Neural progenitor cell (in vitro differentiated cells): Measurements from ENCODE around the gene PBX1. TPM values are rescaled to one million over a fixed set of nuclear protein-coding genes. Genes with fewer than 3 reads are reported as not detected.
A peak's percentile ranks its signal among the peaks of the same experiment; 100 is the strongest.

Experiments used
- DNase-seq: peaks from one replicate; pipeline ENCODE4 v3.0.0-alpha.2; 2016; ENCODE audit warnings: low spot score
- H2AFZ ChIP-seq: fragments of 200-600 bp; sonication (generic); replicated peaks from 2 replicates; pipeline ENCODE4 v1.6.1; 2016; ENCODE audit warnings: antibody characterized with exemption
- H3F3A ChIP-seq: fragments of 200-600 bp; sonication (generic); 2 replicates; pipeline ENCODE4 v1.6.1; 2016; ENCODE audit warnings: antibody characterized with exemption, low read depth
- H3K27ac ChIP-seq: fragments of 200-600 bp; sonication (generic); 2 replicates; pipeline ENCODE4 v1.5.1; 2016; ENCODE audit warnings: mild to moderate bottlenecking
- H3K27me3 ChIP-seq: fragments of 200-600 bp; sonication (generic); 2 replicates; pipeline ENCODE4 v1.6.1; 2016; ENCODE audit warnings: mild to moderate bottlenecking, moderate library complexity
- H3K36me3 ChIP-seq: fragments of 200-600 bp; sonication (generic); 2 replicates; pipeline ENCODE4 v1.5.1; 2016
- H3K4me1 ChIP-seq: fragments of 200-600 bp; sonication (generic); 2 replicates; pipeline ENCODE4 v1.6.1; 2016; ENCODE audit warnings: mixed run types
- H3K4me2 ChIP-seq: fragments of 200-600 bp; sonication (generic); 2 replicates; pipeline ENCODE4 v1.6.1; 2016
- H3K4me3 ChIP-seq: fragments of 200-600 bp; sonication (generic); 2 replicates; pipeline ENCODE4 v1.5.1; 2016
- H3K79me2 ChIP-seq: fragments of 200-600 bp; sonication (generic); 2 replicates; pipeline ENCODE4 v1.6.1; 2016; ENCODE audit warnings: low read depth
- H3K9ac ChIP-seq: fragments of 200-600 bp; sonication (generic); 2 replicates; pipeline ENCODE4 v1.6.1; 2016
- H3K9me3 ChIP-seq: fragments of 200-600 bp; sonication (generic); 2 replicates; pipeline ENCODE4 v1.5.1; 2016; ENCODE audit warnings: low read depth
- H4K20me1 ChIP-seq: fragments of 200-600 bp; sonication (generic); 2 replicates; pipeline ENCODE4 v1.6.1; 2016; ENCODE audit warnings: low read depth
- H3K27ac Mint-ChIP-seq: 3 replicates; pipeline ENCODE4 v1.8.0; 2021; ENCODE audit warnings: mixed read lengths
- H3K27me3 Mint-ChIP-seq: 2 replicates; pipeline ENCODE4 v1.8.0; 2022; ENCODE audit warnings: low read depth, mild to moderate bottlenecking, inconsistent platforms, moderate library complexity, mixed read lengths; ENCODE audit not compliant: insufficient read depth
- H3K36me3 Mint-ChIP-seq: 3 replicates; pipeline ENCODE4 v1.8.0; 2021; ENCODE audit warnings: mixed read lengths
- H3K4me1 Mint-ChIP-seq: 3 replicates; pipeline ENCODE4 v1.8.0; 2021; ENCODE audit warnings: mixed read lengths
- H3K4me3 Mint-ChIP-seq: 3 replicates; pipeline ENCODE4 v1.8.0; 2021; ENCODE audit warnings: mild to moderate bottlenecking, moderate library complexity, mixed read lengths
- H3K9me3 Mint-ChIP-seq: 3 replicates; pipeline ENCODE4 v1.8.0; 2020; ENCODE audit warnings: mixed read lengths
- EZH2 ChIP-seq: fragments of 200-600 bp; sonication (generic); IDR thresholded peaks from 2 replicates; pipeline ENCODE4 v1.6.1; 2017; ENCODE audit warnings: antibody characterized with exemption, mild to moderate bottlenecking, moderate library complexity
- EZH2phosphoT487 ChIP-seq: fragments of 200-600 bp; sonication (generic); IDR thresholded peaks from 2 replicates; pipeline ENCODE4 v1.6.1; 2017; ENCODE audit warnings: antibody characterized with exemption
- total RNA-seq: library from RNA; depleted of rRNA; stranded (reverse); fragments of >200 nt; gene quantifications from 2 replicates; pipeline ENCODE4 v1.2.3, GENCODE V29; 2015; ENCODE audit warnings: low replicate concordance
- TF ChIP-seq, protein P1 (sequence below): fragments of 200-600 bp; sonication (generic); IDR thresholded peaks from 2 replicates; pipeline ENCODE4 v1.5.1; 2017; ENCODE audit warnings: antibody characterized with exemption, mild to moderate bottlenecking

The PBX1 gene
- total RNA-seq, 1 donor from 2014 or later: 91.1 TPM

DNA sequence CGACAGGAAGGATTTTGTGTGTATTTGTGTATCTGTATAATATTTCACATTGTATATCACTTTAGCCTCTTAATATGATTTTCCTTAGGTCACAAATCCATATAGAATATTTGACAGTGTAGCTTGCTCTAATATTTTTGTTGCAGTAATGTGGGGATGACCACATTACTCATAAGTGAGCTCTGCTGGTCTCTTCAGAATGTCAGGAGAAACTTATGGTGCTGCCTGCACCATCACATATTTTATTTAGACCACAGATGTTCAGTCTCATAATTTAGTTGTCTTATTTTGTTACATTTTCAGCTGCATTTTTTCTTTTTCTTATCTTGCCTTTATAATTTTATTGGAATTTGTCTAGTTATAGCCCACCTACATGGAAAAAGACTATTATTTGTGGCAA, 205.3 kb downstream of the PBX1 start:
- Mint-ChIP-seq H3K36me3 (peaks cover 28% of the 10 kb centered on the region), H3K27me3 (no peaks in the 10 kb centered on the region), H3K4me1 (peaks cover 23% of the 10 kb centered on the region), H3K9me3 (peaks cover 9% of the 10 kb centered on the region), H3K4me3 (no peak overlapping the region), H3K27ac (no peak overlapping the region)
- Histone ChIP-seq H3K27me3 (no peaks in the 10 kb centered on the region), H3K79me2 (peaks cover 64% of the 10 kb centered on the region), H3K27ac (no peak overlapping the region), H2AFZ (no peak overlapping the region), H4K20me1 (peaks cover 24% of the 10 kb centered on the region), H3K4me3 (no peak overlapping the region), H3K4me1 (no peaks in the 10 kb centered on the region), H3K36me3 (no peaks in the 10 kb centered on the region), H3K4me2 (no peak overlapping the region), H3F3A (no peaks in the 10 kb centered on the region), H3K9ac (no peak overlapping the region), H3K9me3 (no peaks in the 10 kb centered on the region)
- TF ChIP-seq, protein P1, sequence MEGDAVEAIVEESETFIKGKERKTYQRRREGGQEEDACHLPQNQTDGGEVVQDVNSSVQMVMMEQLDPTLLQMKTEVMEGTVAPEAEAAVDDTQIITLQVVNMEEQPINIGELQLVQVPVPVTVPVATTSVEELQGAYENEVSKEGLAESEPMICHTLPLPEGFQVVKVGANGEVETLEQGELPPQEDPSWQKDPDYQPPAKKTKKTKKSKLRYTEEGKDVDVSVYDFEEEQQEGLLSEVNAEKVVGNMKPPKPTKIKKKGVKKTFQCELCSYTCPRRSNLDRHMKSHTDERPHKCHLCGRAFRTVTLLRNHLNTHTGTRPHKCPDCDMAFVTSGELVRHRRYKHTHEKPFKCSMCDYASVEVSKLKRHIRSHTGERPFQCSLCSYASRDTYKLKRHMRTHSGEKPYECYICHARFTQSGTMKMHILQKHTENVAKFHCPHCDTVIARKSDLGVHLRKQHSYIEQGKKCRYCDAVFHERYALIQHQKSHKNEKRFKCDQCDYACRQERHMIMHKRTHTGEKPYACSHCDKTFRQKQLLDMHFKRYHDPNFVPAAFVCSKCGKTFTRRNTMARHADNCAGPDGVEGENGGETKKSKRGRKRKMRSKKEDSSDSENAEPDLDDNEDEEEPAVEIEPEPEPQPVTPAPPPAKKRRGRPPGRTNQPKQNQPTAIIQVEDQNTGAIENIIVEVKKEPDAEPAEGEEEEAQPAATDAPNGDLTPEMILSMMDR: no peak
- TF ChIP-seq EZH2phosphoT487: no peak
- no peak for TF ChIP-seq EZH2
- no peak for DNase-seq

DNA sequence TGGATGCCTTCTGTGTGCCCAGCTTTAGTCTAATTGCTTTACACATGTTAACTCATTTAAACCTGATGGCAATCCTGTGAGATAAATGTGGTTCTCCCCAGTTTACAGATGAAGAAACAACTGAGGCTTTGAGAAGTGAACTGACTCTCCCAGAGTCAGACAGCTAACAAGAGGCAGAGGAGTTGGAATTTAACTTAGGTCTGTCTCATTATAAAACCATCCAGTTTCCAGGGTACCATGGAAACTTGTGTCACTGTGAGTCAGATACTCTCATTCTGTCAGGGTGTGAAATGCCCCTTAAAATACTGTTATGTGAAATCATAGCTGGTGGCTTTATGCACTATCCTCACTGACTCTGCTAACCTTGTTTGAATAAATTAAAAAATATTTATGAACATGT, 206.6 kb downstream of the PBX1 start:
- Histone ChIP-seq H2AFZ (no peak overlapping the region), H3K9ac (no peak overlapping the region), H3K4me3 (no peak overlapping the region), H3K9me3 (no peaks in the 10 kb centered on the region), H3F3A (no peaks in the 10 kb centered on the region), H3K79me2 (peaks cover 67% of the 10 kb centered on the region), H3K27ac (no peak overlapping the region), H3K4me2 (no peak overlapping the region), H3K4me1 (no peaks in the 10 kb centered on the region), H4K20me1 (peaks cover 28% of the 10 kb centered on the region), H3K27me3 (no peaks in the 10 kb centered on the region), H3K36me3 (no peaks in the 10 kb centered on the region)
- DNase-seq: no peak
- Mint-ChIP-seq H3K27ac (no peak overlapping the region), H3K4me1 (peaks cover 34% of the 10 kb centered on the region), H3K4me3 (no peak overlapping the region), H3K27me3 (no peaks in the 10 kb centered on the region), H3K9me3 (peaks cover 9% of the 10 kb centered on the region), H3K36me3 (peaks cover 26% of the 10 kb centered on the region)
- TF ChIP-seq, protein P1: no peak
- TF ChIP-seq EZH2 (no peak), EZH2phosphoT487 (no peak)

DNA sequence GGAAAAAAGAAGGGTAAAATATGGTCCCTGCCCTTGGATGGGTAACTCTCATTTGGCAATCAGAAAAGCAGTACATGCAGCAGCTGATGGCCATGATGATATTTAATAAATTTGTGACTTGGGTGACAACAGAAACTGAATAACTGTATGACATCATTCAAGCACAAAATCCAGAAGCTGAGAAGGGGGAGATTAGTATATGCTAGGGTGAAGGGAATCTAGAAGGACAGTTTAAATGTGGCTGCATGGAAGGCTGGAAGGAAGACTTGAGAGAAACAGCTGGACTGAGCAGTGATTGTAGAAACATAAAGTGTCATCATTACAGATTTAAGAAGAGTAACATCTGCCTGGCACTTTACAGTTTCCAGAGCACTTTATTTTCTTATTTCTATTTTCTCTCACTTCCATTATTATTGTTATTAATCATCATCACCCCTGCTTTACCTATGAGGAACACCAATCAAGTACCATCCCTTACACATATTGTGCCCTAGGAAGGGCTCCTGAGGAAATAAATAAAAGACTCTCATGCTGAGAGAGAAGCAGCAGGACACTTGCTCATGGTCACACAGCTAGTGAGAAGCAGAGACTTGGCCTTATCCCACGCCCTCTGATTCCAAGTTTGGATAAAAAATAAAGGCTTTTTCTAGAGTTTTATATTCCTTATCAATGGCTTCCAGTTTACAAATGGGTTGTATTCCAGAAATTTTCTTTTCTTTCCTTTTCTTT, 207.2 kb downstream of the PBX1 start:
- peak overlapping the region; percentile 2 for H3K27ac Mint-ChIP-seq
- H3K4me1 ChIP-seq: peaks cover 5% of the 10 kb centered on the region

More for the DNA sequence above, 207.2 kb downstream of the PBX1 start:
- Histone ChIP-seq H3F3A (no peaks in the 10 kb centered on the region), H3K36me3 (no peaks in the 10 kb centered on the region), H3K79me2 (peaks cover 67% of the 10 kb centered on the region), H3K4me3 (no peak overlapping the region), H2AFZ (no peak overlapping the region), H4K20me1 (peaks cover 34% of the 10 kb centered on the region), H3K4me2 (no peak overlapping the region), H3K9ac (no peak overlapping the region), H3K9me3 (no peaks in the 10 kb centered on the region), H3K27me3 (no peaks in the 10 kb centered on the region), H3K27ac (no peak overlapping the region)
- Mint-ChIP-seq H3K27me3 (no peaks in the 10 kb centered on the region), H3K36me3 (peaks cover 21% of the 10 kb centered on the region), H3K4me1 (peaks cover 40% of the 10 kb centered on the region), H3K9me3 (peaks cover 6% of the 10 kb centered on the region), H3K4me3 (no peak overlapping the region)
- DNase-seq: no peak
- TF ChIP-seq, protein P1: no peak
- no peak for TF ChIP-seq EZH2phosphoT487
- no peak for TF ChIP-seq EZH2
